Gastrocnemius medialis (tissue), 4 donors: ENCODE results near the gene BCAT1. TPM values are rescaled to one million over a fixed set of nuclear protein-coding genes. Genes with fewer than 3 reads are reported as not detected.

Experiments used
- ATAC-seq, 2 donors: fragments of 150-250 bp; one replicate each; pipeline ENCODE4 v1.9.1; 2016
- DNase-seq, 2 donors: peaks; one replicate each; pipeline ENCODE4 v3.0.0-alpha.2; 2019
- H3K27ac ChIP-seq, 4 donors: fragments of 200-600 bp; sonication (generic); 1 replicate in 1 of 4; 2 replicates in 3 of 4; pipeline ENCODE4 v1.5.1; 2016 to 2018; ENCODE audit warnings: mild to moderate bottlenecking in 2 of 4, moderate library complexity in 1 of 4
- H3K27me3 ChIP-seq, 3 donors: fragments of 200-600 bp; sonication (generic) in 2 of 3; 1 replicate in 1 of 3; 2 replicates in 2 of 3; pipeline versions ENCODE4 v1.5.1 to v1.6.0; 2016 to 2019; ENCODE audit warnings: mild to moderate bottlenecking in 1 of 3, moderate library complexity in 1 of 3
- H3K36me3 ChIP-seq, 2 donors: fragments of 200-600 bp; sonication (generic) in 1 of 2; one replicate each; pipeline ENCODE4 v1.5.1; 2017 to 2018
- H3K4me1 ChIP-seq, 2 donors: fragments of 200-600 bp; sonication (generic) in 1 of 2; one replicate each; pipeline ENCODE4 v1.5.1; 2016 to 2017; ENCODE audit warnings: mild to moderate bottlenecking in 2 of 2
- H3K4me3 ChIP-seq, 4 donors: fragments of 200-600 bp; sonication (generic) in 3 of 4; 1 replicate in 1 of 4; 2 replicates in 3 of 4; pipeline ENCODE4 v1.5.1; 2016 to 2019; ENCODE audit warnings: mild to moderate bottlenecking in 2 of 4
- H3K9me3 ChIP-seq, 3 donors: fragments of 200-600 bp; sonication (generic) in 2 of 3; 1 replicate in 1 of 3; 2 replicates in 2 of 3; pipeline ENCODE4 v1.5.1; 2016 to 2019
- POLR2A ChIP-seq, 2 donors: fragments of 450-650 bp; IDR thresholded peaks; one replicate each; pipeline ENCODE4 v1.6.1; 2017; ENCODE audit warnings: antibody characterized with exemption in 2 of 2, mild to moderate bottlenecking in 2 of 2, moderate library complexity in 2 of 2
- in situ Hi-C, 4 donors: fragments of 200-750 bp; cut with MboI; loops; one replicate each; pipeline versions ENCODE4 v1.15.0 to v1.8.0; 2017; ENCODE audit warnings: low sequenced_read_pairs in 4 of 4
- intact Hi-C: fragments of 100-400 bp; cut with DNase I; formaldehyde crosslinking; loops from one replicate; pipeline ENCODE4 v1.15.1; 2023; ENCODE audit warnings: low total_unique reads
- total RNA-seq, 4 donors: library from RNA; depleted of rRNA; stranded (reverse); fragments of >200 nt; gene quantifications; one replicate each; pipeline versions ENCODE4 v1.1.0 to v1.2.3, GENCODE V29; 2016
- TF ChIP-seq, protein P1 (sequence below), 5 experiments: fragments of 450-650 bp in 3 of 5; fragments of 200-600 bp in 2 of 5; sonication (generic) in 2 of 5; IDR thresholded peaks in 4 of 5; conservative IDR thresholded peaks in 1 of 5; 1 replicate in 4 of 5; 2 replicates in 1 of 5; pipeline ENCODE4 v1.5.1; 2016 to 2019; ENCODE audit warnings: antibody characterized with exemption in 5 of 5, mild to moderate bottlenecking in 3 of 5, moderate library complexity in 3 of 5

Gene BCAT1
- total RNA-seq, 4 donors from 2014 or later = 1.6 to 7.5 (median 3.9) TPM

DNA sequence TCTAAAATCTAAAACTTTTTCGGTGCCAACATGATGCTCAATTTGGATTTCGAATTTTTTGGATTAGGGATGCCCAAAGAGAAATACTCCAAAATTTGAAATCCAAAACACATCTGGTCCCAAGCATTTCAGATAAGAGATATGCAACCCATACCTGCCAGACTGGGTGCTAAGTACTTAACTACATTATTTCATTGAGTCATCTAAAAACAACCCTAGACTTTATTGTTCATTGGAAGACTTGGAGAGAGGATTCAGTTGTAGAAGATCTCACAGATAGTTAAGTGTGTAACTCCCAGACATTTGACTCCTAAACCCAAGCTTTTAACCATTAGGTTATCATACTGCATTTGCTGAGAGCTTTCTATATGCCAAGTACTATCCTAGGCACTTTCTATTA is 102.2 kb downstream of the BCAT1 start:
- ATAC-seq (no peak), DNase-seq (no peak)
- Histone ChIP-seq H3K36me3 (no peaks in the 10 kb centered on the region), H3K27ac (no peak overlapping the region), H3K4me3 (no peak overlapping the region), H3K4me1 (no peaks in the 10 kb centered on the region), H3K27me3 (no peaks in the 10 kb centered on the region), H3K9me3 (no peaks in the 10 kb centered on the region)
- in situ Hi-C loops (no loop called here), intact Hi-C loops (no loop called here)
- TF ChIP-seq, protein P1, sequence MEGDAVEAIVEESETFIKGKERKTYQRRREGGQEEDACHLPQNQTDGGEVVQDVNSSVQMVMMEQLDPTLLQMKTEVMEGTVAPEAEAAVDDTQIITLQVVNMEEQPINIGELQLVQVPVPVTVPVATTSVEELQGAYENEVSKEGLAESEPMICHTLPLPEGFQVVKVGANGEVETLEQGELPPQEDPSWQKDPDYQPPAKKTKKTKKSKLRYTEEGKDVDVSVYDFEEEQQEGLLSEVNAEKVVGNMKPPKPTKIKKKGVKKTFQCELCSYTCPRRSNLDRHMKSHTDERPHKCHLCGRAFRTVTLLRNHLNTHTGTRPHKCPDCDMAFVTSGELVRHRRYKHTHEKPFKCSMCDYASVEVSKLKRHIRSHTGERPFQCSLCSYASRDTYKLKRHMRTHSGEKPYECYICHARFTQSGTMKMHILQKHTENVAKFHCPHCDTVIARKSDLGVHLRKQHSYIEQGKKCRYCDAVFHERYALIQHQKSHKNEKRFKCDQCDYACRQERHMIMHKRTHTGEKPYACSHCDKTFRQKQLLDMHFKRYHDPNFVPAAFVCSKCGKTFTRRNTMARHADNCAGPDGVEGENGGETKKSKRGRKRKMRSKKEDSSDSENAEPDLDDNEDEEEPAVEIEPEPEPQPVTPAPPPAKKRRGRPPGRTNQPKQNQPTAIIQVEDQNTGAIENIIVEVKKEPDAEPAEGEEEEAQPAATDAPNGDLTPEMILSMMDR (IDR thresholded peaks at IDR 0.05 in 4 of 5, conservative IDR thresholded peaks at IDR 0.05 in 1 of 5) = no peak
- no peak for TF ChIP-seq POLR2A (IDR thresholded peaks at IDR 0.05)

DNA sequence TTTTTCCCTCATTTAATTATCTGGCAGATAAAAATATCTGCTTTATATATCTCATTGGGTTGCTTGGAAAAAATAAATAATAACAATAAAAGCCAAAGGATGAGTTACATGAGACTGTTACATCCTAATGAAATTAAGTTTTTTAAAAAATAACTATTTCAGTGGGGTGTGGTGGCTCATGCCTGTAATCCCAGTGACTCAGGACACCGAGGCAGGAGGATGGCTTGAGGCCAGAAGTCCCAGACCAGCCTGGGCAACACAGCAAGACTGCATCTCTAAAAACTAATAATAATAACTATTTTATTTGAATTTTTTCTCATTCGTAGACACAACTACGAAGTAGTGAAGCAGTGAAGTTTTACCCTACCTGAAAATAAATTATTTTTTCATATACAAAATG is 103.3 kb downstream of the BCAT1 start:
- intact Hi-C loops = no loop called here
- H3K4me3 ChIP-seq = no peak overlapping the region
- H3K4me1 ChIP-seq = no peaks in the 10 kb centered on the region
- ATAC-seq = no peak
- H3K27ac ChIP-seq = no peak overlapping the region
- H3K9me3 ChIP-seq = no peaks in the 10 kb centered on the region
- DNase-seq = no peak
- TF ChIP-seq, protein P1 (IDR thresholded peaks at IDR 0.05 in 4 of 5, conservative IDR thresholded peaks at IDR 0.05 in 1 of 5) = no peak
- no peak for TF ChIP-seq POLR2A (IDR thresholded peaks at IDR 0.05)
- no peaks in the 10 kb centered on the region for H3K27me3 ChIP-seq
- in situ Hi-C loops = no loop called here
- H3K36me3 ChIP-seq = no peaks in the 10 kb centered on the region

DNA sequence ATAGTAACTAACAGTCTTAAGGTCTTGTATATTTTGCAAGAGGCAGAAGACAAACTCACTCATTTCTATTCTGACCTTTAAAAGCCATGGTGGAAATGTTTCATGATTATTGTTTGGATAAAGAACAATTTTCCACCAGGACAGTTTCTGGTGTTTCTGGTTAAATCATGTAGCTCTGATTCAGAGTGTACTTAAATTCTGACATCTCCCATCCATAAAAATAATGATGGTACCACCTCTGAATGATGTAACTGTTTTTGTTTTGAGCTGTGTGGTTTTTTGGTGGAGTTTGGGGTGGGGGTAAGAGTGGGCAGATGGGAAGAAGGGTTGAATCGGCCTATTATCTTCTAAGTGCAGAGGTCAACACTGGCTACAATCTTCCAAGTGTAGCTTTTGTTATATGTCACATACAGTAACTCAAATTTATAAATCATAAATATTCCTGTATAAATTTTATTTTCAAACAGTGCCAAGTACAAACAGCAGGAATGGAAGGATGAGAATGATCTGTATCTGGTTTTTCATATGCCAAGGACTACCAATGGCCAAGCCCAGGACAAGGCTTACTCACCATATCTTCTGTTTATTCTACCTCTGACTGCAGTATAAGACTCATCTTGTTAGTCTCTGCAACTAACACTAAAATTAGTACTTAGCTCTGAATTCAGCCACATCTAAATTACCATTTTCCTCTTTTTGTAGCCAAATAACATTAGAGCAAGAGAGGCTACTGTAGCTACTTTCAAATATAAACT is 108.7 kb downstream of the BCAT1 start:
- peaks cover 0 to 5% of the 10 kb centered on the region in 2 donors for H3K4me1 ChIP-seq
- DNase-seq (no peak), ATAC-seq (peak in 1 of 2 donors; percentile 20)
- no peak for TF ChIP-seq POLR2A (IDR thresholded peaks at IDR 0.05)
- TF ChIP-seq, protein P1 (IDR thresholded peaks at IDR 0.05 in 4 of 5, conservative IDR thresholded peaks at IDR 0.05 in 1 of 5) = no peak
- peak overlapping the region in 1 of 4 donors; percentile 53 for H3K27ac ChIP-seq
- no peak overlapping the region for H3K4me3 ChIP-seq
- intact Hi-C loops = loop anchor here (5.0 kb wide), 1 partner anchor 57 kb away; no protein-coding TSS in a partner anchor
- in situ Hi-C loops = no loop called here
- no peaks in the 10 kb centered on the region for H3K36me3 ChIP-seq
- no peaks in the 10 kb centered on the region for H3K9me3 ChIP-seq
- no peaks in the 10 kb centered on the region for H3K27me3 ChIP-seq

DNA sequence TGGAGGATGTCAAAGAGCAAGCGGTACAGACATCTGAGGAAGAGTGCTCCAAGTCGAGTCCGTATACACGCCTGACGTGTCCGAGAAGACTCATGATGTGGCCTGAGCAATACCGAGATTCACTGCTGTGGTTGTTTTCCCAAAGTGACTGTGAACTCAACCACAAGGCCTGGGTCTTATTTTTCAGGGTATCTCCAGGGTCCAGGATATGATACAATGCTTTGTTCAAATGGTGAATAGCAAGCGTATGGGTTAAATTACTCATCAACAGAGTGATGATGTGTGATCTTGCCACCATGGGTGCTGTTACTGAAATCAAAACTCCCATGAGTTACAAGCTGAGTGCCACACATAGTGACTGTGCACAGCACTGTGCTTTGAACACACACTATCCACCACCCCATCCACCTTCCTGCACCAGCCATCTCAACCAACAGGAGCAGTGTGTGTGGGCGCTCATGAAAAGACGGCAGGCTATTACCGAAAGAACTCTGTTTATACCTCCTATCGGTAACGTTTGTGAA is 109.6 kb downstream of the BCAT1 start:
- intact Hi-C loops (no loop called here), in situ Hi-C loops (no loop called here)
- Histone ChIP-seq H3K4me3 (no peak overlapping the region), H3K9me3 (no peaks in the 10 kb centered on the region), H3K4me1 (peaks cover 0 to 5% of the 10 kb centered on the region in 2 donors), H3K27ac (peak overlapping the region; percentile 17 to 53 (median 47)), H3K36me3 (no peaks in the 10 kb centered on the region), H3K27me3 (no peaks in the 10 kb centered on the region)
- TF ChIP-seq, protein P1 (IDR thresholded peaks at IDR 0.05 in 4 of 5, conservative IDR thresholded peaks at IDR 0.05 in 1 of 5) = no peak
- no peak for TF ChIP-seq POLR2A (IDR thresholded peaks at IDR 0.05)
- ATAC-seq = no peak
- DNase-seq = no peak
